IMR-90 (cell line): Measurements from ENCODE around the gene CHCHD1. TPM values are rescaled to one million over a fixed set of nuclear protein-coding genes. Genes with fewer than 3 reads are reported as not detected.

Source experiments
- ATAC-seq: fragments of 200-7000 bp; cut with Tn5 transposase; 2 replicates; pipeline ENCODE4 v1.9.1; 2020; ENCODE audit warnings: low read depth, mild to moderate bottlenecking, moderate library complexity
- BruUV-seq: library from RNA; stranded (reverse); fragments of 400-500 nt; replicated peaks from 2 replicates; lab custom pipeline; 2021; lab: Mats Ljungman, UMichigan
- CTCF ChIA-PET: fragments of 300-600 bp; formaldehyde crosslinking; extraction: SDS; loops from one replicate; lab custom pipeline; 2021; ENCODE audit warnings: antibody characterized with exemption; lab: Yijun Ruan, JAX
- POLR2A ChIA-PET: fragments of 300-600 bp; sonication (Branson Sonifier 250); formaldehyde crosslinking; loops from one replicate; lab custom pipeline; 2022; ENCODE audit warnings: antibody characterized with exemption; ENCODE audit not compliant: unreplicated experiment; lab: Charles Lee
- DNase-seq: peaks from one replicate; pipeline ENCODE4 v3.0.0; 2013
- H2AFZ ChIP-seq: replicated peaks from 2 replicates; pipeline ENCODE3; 2013; ENCODE audit warnings: low read length, mild to moderate bottlenecking; ENCODE audit not compliant: poor library complexity
- H2AK5ac ChIP-seq: 2 replicates; pipeline ENCODE4 v1.6.1; 2013; ENCODE audit warnings: low read depth, low read length, inconsistent platforms
- H2AK9ac ChIP-seq: replicated peaks from 2 replicates; pipeline ENCODE3; 2013; ENCODE audit warnings: mild to moderate bottlenecking, low read depth, low read length, moderate library complexity; ENCODE audit not compliant: poor library complexity
- H2BK120ac ChIP-seq: 2 replicates; pipeline ENCODE4 v1.6.1; 2013; ENCODE audit warnings: low read depth, low read length, inconsistent platforms
- H2BK15ac ChIP-seq: 3 replicates; pipeline ENCODE4 v1.6.1; 2013; ENCODE audit warnings: low read depth, low read length, inconsistent platforms
- H2BK20ac ChIP-seq: 2 replicates; pipeline ENCODE4 v1.6.1; 2013; ENCODE audit warnings: low read depth, mild to moderate bottlenecking, inconsistent platforms, low read length, moderate library complexity
- H2BK5ac ChIP-seq: 2 replicates; pipeline ENCODE4 v1.6.1; 2013; ENCODE audit warnings: mild to moderate bottlenecking, low read depth, low read length, inconsistent platforms; ENCODE audit not compliant: poor library complexity, severe bottlenecking
- H3K14ac ChIP-seq: replicated peaks from 2 replicates; pipeline ENCODE4 v1.6.1; 2013; ENCODE audit warnings: low read depth, low read length, inconsistent platforms
- H3K18ac ChIP-seq: 2 replicates; pipeline ENCODE4 v1.6.1; 2013; ENCODE audit warnings: low read depth, low read length, control low read depth
- H3K23ac ChIP-seq: 2 replicates; pipeline ENCODE4 v1.6.1; 2013; ENCODE audit warnings: low read depth, low read length, inconsistent platforms
- H3K27ac ChIP-seq: 2 replicates; pipeline ENCODE4 v1.5.1; 2013; ENCODE audit warnings: mild to moderate bottlenecking, control low read depth, low read length; ENCODE audit not compliant: insufficient read depth
- H3K27me3 ChIP-seq: 2 replicates; pipeline ENCODE4 v1.6.1; 2013; ENCODE audit warnings: low read length; ENCODE audit not compliant: control insufficient read depth, insufficient read depth
- H3K36me3 ChIP-seq: 2 replicates; pipeline ENCODE4 v1.6.1; 2013; ENCODE audit warnings: low read length, mixed read lengths; ENCODE audit not compliant: control insufficient read depth, insufficient read depth
- H3K4ac ChIP-seq: 2 replicates; pipeline ENCODE4 v1.6.1; 2013; ENCODE audit warnings: low read depth, low read length, inconsistent platforms
- H3K4me1 ChIP-seq: 2 replicates; pipeline ENCODE4 v1.6.1; 2013; ENCODE audit warnings: low read length, mixed read lengths; ENCODE audit not compliant: control insufficient read depth, insufficient read depth
- H3K4me2 ChIP-seq: 2 replicates; pipeline ENCODE4 v1.6.1; 2013; ENCODE audit warnings: low read depth, mild to moderate bottlenecking, control low read depth, low read length, moderate library complexity
- H3K4me3 ChIP-seq: 2 replicates; pipeline ENCODE4 v1.5.1; 2013; ENCODE audit warnings: low read depth, mild to moderate bottlenecking, control low read depth, low read length, moderate library complexity; ENCODE audit not compliant: insufficient read depth
- H3K56ac ChIP-seq: 2 replicates; pipeline ENCODE4 v1.6.1; 2013; ENCODE audit warnings: low read length, inconsistent platforms; ENCODE audit not compliant: insufficient read depth; ENCODE audit errors: extremely low read depth
- H3K79me1 ChIP-seq, 2 experiments: 2 replicates each; pipeline ENCODE4 v1.6.1; 2013; ENCODE audit warnings: low read length in 2 of 2, inconsistent platforms in 1 of 2, low read depth in 1 of 2
- H3K9ac ChIP-seq: 2 replicates; pipeline ENCODE4 v1.6.1; 2013; ENCODE audit warnings: low read depth, low read length, control low read depth
- H3K9me1 ChIP-seq: 2 replicates; pipeline ENCODE4 v1.6.1; 2013; ENCODE audit warnings: low read length, inconsistent platforms; ENCODE audit not compliant: insufficient read depth
- H3K9me3 ChIP-seq: 2 replicates; pipeline ENCODE4 v1.6.1; 2013; ENCODE audit warnings: low read length; ENCODE audit not compliant: control insufficient read depth, insufficient read depth
- H4K20me1 ChIP-seq: 2 replicates; pipeline ENCODE4 v1.6.1; 2013; ENCODE audit warnings: low read length, inconsistent platforms; ENCODE audit not compliant: insufficient read depth
- H4K5ac ChIP-seq: 2 replicates; pipeline ENCODE4 v1.6.1; 2013; ENCODE audit warnings: mild to moderate bottlenecking, low read depth, low read length, control low read depth
- H4K8ac ChIP-seq, 2 experiments: 2 replicates each; pipeline ENCODE4 v1.6.1; 2013; ENCODE audit warnings: low read depth in 2 of 2, low read length in 2 of 2, control low read depth in 1 of 2, inconsistent platforms in 1 of 2
- H4K91ac ChIP-seq: 2 replicates; pipeline ENCODE4 v1.6.1; 2013; ENCODE audit warnings: low read depth, low read length, inconsistent platforms; ENCODE audit not compliant: insufficient read depth
- BHLHE40 ChIP-seq: fragments of 150-350 bp; IDR thresholded peaks from 2 replicates; pipeline ENCODE4 v1.6.1; 2016; ENCODE audit warnings: mild to moderate bottlenecking, low read depth, low read length
- CHD1 ChIP-seq: IDR thresholded peaks from 2 replicates; pipeline ENCODE4 v1.6.1; 2012; ENCODE audit warnings: low read depth, low read length, improper control_type of control experiment
- FOS ChIP-seq: fragments of 150-350 bp; IDR thresholded peaks from 2 replicates; pipeline ENCODE4 v1.6.1; 2016; ENCODE audit warnings: low read depth, low read length
- MAFK ChIP-seq: IDR thresholded peaks from 2 replicates; pipeline ENCODE4 v1.6.1; 2012; ENCODE audit warnings: low read depth, low read length, improper control_type of control experiment
- MAZ ChIP-seq: IDR thresholded peaks from 2 replicates; pipeline ENCODE4 v1.6.1; 2012; ENCODE audit warnings: low read depth, mild to moderate bottlenecking, low read length, improper control_type of control experiment, moderate library complexity, borderline replicate concordance
- MXI1 ChIP-seq: IDR thresholded peaks from 2 replicates; pipeline ENCODE4 v1.6.1; 2012; ENCODE audit warnings: low read depth, mild to moderate bottlenecking, low read length, moderate library complexity, borderline replicate concordance
- NFE2L2 ChIP-seq: fragments of 150-350 bp; IDR thresholded peaks from 2 replicates; pipeline ENCODE4 v1.6.1; 2016; ENCODE audit warnings: low read depth, mild to moderate bottlenecking, low read length
- POLR2A ChIP-seq: IDR thresholded peaks from 2 replicates; pipeline ENCODE4 v1.6.1; 2012; ENCODE audit warnings: mild to moderate bottlenecking, low read depth, low read length
- RAD21 ChIP-seq: IDR thresholded peaks from 2 replicates; pipeline ENCODE4 v1.6.1; 2012; ENCODE audit warnings: low read length, improper control_type of control experiment
- RCOR1 ChIP-seq: IDR thresholded peaks from 2 replicates; pipeline ENCODE4 v1.6.1; 2012; ENCODE audit warnings: mild to moderate bottlenecking, low read length, improper control_type of control experiment; ENCODE audit not compliant: insufficient replicate concordance
- RFX5 ChIP-seq: IDR thresholded peaks from 2 replicates; pipeline ENCODE4 v1.8.0; 2012; ENCODE audit warnings: low read depth, mild to moderate bottlenecking, low read length, moderate library complexity
- SMC3 ChIP-seq: fragments of 150-350 bp; IDR thresholded peaks from 2 replicates; pipeline ENCODE4 v1.6.1; 2016; ENCODE audit warnings: low read depth, mild to moderate bottlenecking, antibody characterized with exemption, low read length, moderate library complexity
- WGBS, 2 experiments: methylation state at CpG; one replicate each; pipeline versions ENCODE4 v1.1.5 to v1.1.7; 2013; ENCODE audit warnings: missing lambda C conversion rate in 2 of 2; ENCODE audit not compliant: insufficient read length in 1 of 2; ENCODE audit errors: extremely low coverage in 2 of 2; 5-methylcytosine and 5-hydroxymethylcytosine counted together
- dilution Hi-C: fragments of 300-500 bp; cut with HindIII; formaldehyde crosslinking; loops from one replicate; pipeline ENCODE4 v1.14.3; 2018; ENCODE audit warnings: low sequenced_read_pairs; ENCODE audit not compliant: unreplicated experiment
- in situ Hi-C: fragments of 300-500 bp; cut with MboI; formaldehyde crosslinking; loops from 3 replicates; pipeline ENCODE4 v1.14.3; 2019; ENCODE audit warnings: low sequenced_read_pairs, inconsistent platforms, mixed read lengths
- intact Hi-C: fragments of 100-400 bp; cut with micrococcal nuclease; formaldehyde crosslinking; loops from 2 replicates; pipeline ENCODE4 v1.10.0; 2022
- polyA plus RNA-seq, 3 experiments: library from polyadenylated mRNA; depleted of rRNA; stranded (reverse); fragments of >200 nt; gene quantifications; 2 replicates each; pipeline ENCODE4 v1.2.3, GENCODE V29; 2012; ENCODE audit warnings: low replicate concordance in 1 of 3
- total RNA-seq: library from RNA; depleted of rRNA; stranded (reverse); fragments of >200 nt; gene quantifications from 2 replicates; pipeline ENCODE4 v1.2.3, GENCODE V29; 2012
- TF ChIP-seq, protein P1 (sequence below): fragments of 150-350 bp; IDR thresholded peaks from 2 replicates; pipeline ENCODE4 v1.6.1; 2017; ENCODE audit warnings: mild to moderate bottlenecking, antibody characterized with exemption, low read length, low read depth
- TF ChIP-seq, protein P2 (sequence below): fragments of 150-350 bp; IDR thresholded peaks from 2 replicates; pipeline ENCODE4 v1.6.1; 2016; ENCODE audit warnings: low read depth, mild to moderate bottlenecking, low read length, moderate library complexity, borderline replicate concordance
- TF ChIP-seq, protein P3 (sequence below): conservative IDR thresholded peaks from 2 replicates; pipeline ENCODE4 v1.5.1; 2012; ENCODE audit warnings: mild to moderate bottlenecking, low read depth, low read length, improper control_type of control experiment

CHCHD1 gene
- total and polyA plus RNA-seq, 2 of the 4 experiments (the other 2 are of a cell fraction): 11.5 to 21.0 TPM

DNA sequence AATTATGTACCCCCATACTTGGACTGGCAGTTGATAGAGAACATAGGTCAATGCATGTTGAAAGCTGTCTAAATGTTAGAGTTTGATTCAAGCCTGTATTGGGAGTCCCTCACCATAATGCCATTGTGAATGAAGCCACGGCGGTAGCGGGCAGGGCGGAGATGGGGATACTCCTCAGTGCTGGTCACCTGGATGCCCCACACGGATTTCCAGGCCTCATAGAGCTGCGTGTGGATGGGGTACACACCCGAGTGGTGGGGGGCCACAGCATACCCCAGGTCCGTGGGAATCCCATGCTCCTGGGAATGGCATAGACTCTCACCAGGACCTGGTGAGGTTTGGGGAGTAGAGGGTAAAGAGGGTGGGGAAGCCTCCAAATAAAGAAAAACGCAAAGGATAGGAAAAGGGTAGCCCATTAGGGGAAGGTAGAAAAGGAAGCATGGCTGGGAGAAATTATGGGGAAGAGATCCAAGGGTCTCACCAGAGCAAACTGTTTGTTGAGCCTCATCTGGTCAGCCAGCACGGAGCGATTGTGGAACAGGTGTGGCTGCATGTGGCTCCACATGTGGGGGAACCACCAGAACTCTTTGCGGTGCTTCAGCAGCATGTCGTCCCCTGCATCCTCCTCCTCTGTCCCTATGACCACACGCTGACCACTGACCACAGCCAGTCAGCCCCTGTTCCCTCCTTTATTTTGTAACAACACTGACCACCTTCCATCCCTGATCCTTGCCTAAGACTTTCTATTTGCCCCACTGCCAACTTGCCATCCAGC lies 24.5 kb downstream of the CHCHD1 start:
- H3K4me2 ChIP-seq: no peak overlapping the region
- H4K8ac ChIP-seq: no peak overlapping the region
- no peak overlapping the region for H3K9ac ChIP-seq
- in situ Hi-C loops: no loop called here
- no peak overlapping the region for H3K23ac ChIP-seq
- no peak overlapping the region for H2BK120ac ChIP-seq
- POLR2A ChIA-PET: no interaction called here
- H2BK20ac ChIP-seq: no peak overlapping the region
- H2AK9ac ChIP-seq: no peak overlapping the region
- H2BK5ac ChIP-seq: no peak overlapping the region
- ATAC-seq (no peak), DNase-seq (no peak)
- no peak overlapping the region for H3K27ac ChIP-seq
- no peaks in the 10 kb centered on the region for H3K9me3 ChIP-seq
- no peak overlapping the region for H3K4me3 ChIP-seq
- 0 out of 2 replicates have a peak, but pooled peaks cover 2% of the 10 kb centered on the region for H3K4me1 ChIP-seq
- H3K56ac ChIP-seq: no peak overlapping the region
- no peak overlapping the region for H2AK5ac ChIP-seq
- WGBS, 2 experiments: 100% methylated on average over 6 of the region's 14 CpGs; no CpG with 5 or more reads in 1 of the 2 experiments
- no peak overlapping the region for H2BK15ac ChIP-seq
- no TSS peak for BruUV-seq
- no peak for TF ChIP-seq BHLHE40
- TF ChIP-seq SMC3: no peak
- TF ChIP-seq MAZ: no peak
- no peak for TF ChIP-seq RFX5
- TF ChIP-seq POLR2A: no peak
- TF ChIP-seq MAFK: no peak
- no peak for TF ChIP-seq RCOR1
- TF ChIP-seq, protein P1, sequence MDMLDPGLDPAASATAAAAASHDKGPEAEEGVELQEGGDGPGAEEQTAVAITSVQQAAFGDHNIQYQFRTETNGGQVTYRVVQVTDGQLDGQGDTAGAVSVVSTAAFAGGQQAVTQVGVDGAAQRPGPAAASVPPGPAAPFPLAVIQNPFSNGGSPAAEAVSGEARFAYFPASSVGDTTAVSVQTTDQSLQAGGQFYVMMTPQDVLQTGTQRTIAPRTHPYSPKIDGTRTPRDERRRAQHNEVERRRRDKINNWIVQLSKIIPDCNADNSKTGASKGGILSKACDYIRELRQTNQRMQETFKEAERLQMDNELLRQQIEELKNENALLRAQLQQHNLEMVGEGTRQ: no peak
- TF ChIP-seq NFE2L2: no peak
- TF ChIP-seq, protein P2, sequence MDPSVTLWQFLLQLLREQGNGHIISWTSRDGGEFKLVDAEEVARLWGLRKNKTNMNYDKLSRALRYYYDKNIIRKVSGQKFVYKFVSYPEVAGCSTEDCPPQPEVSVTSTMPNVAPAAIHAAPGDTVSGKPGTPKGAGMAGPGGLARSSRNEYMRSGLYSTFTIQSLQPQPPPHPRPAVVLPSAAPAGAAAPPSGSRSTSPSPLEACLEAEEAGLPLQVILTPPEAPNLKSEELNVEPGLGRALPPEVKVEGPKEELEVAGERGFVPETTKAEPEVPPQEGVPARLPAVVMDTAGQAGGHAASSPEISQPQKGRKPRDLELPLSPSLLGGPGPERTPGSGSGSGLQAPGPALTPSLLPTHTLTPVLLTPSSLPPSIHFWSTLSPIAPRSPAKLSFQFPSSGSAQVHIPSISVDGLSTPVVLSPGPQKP: no peak
- TF ChIP-seq FOS: no peak
- TF ChIP-seq RAD21: no peak
- no peak for TF ChIP-seq MXI1
- TF ChIP-seq, protein P3, sequence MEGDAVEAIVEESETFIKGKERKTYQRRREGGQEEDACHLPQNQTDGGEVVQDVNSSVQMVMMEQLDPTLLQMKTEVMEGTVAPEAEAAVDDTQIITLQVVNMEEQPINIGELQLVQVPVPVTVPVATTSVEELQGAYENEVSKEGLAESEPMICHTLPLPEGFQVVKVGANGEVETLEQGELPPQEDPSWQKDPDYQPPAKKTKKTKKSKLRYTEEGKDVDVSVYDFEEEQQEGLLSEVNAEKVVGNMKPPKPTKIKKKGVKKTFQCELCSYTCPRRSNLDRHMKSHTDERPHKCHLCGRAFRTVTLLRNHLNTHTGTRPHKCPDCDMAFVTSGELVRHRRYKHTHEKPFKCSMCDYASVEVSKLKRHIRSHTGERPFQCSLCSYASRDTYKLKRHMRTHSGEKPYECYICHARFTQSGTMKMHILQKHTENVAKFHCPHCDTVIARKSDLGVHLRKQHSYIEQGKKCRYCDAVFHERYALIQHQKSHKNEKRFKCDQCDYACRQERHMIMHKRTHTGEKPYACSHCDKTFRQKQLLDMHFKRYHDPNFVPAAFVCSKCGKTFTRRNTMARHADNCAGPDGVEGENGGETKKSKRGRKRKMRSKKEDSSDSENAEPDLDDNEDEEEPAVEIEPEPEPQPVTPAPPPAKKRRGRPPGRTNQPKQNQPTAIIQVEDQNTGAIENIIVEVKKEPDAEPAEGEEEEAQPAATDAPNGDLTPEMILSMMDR: no peak
- no peak for TF ChIP-seq CHD1
- no peak overlapping the region for H4K91ac ChIP-seq
- intact Hi-C loops: no loop called here
- dilution Hi-C loops: no loop called here
- H3K36me3 ChIP-seq: peaks cover 58% of the 10 kb centered on the region
- H3K18ac ChIP-seq: no peak overlapping the region
- CTCF ChIA-PET: no interaction called here
- H2AFZ ChIP-seq: no peak overlapping the region
- no peak overlapping the region for H3K4ac ChIP-seq
- H3K14ac ChIP-seq: no peak overlapping the region
- peaks cover 14 to 50% of the 10 kb centered on the region in 2 experiments for H3K79me1 ChIP-seq
- H4K5ac ChIP-seq: no peak overlapping the region
- no peaks in the 10 kb centered on the region for H3K27me3 ChIP-seq
- peaks cover 16% of the 10 kb centered on the region for H3K9me1 ChIP-seq
- H4K20me1 ChIP-seq: no peaks in the 10 kb centered on the region
